ENCODE results near the gene MERTK. TPM values are rescaled to one million over a fixed set of nuclear protein-coding genes. Genes with fewer than 3 reads are reported as not detected.

MERTK gene
- total RNA-seq, 4 donors from 2014 or later, result 13.2 to 47.4 (median 32.3) TPM

GRCh38 chr2:112073875-112074274 lies 175.5 kb downstream of the MERTK start:
- peaks cover 0 to 76% of the 10 kb centered on the region in 2 donors for H3K36me3 ChIP-seq

GRCh38 chr2:112074506-112074905 lies 176.1 kb downstream of the MERTK start:
- no peak overlapping the region for H3K4me3 ChIP-seq
- no peak overlapping the region for H3K27ac ChIP-seq
- H3K27me3 ChIP-seq, result no peaks in the 10 kb centered on the region
- H3K36me3 ChIP-seq, result peaks cover 0 to 76% of the 10 kb centered on the region in 2 donors
- WGBS, 2 donors (ENCODE audit: low coverage in 1 of 2), result 20 to 42% methylated on average over 1 of the region's 1 CpG
- peaks cover 0 to 5% (median 0%) of the 10 kb centered on the region in 3 donors for H3K9me3 ChIP-seq
- TF ChIP-seq POLR2A (IDR thresholded peaks at IDR 0.05), result no peak
- TF ChIP-seq EP300 (IDR thresholded peaks at IDR 0.05), result no peak
- no peak for TF ChIP-seq POLR2AphosphoS5 (IDR thresholded peaks at IDR 0.05)
- TF ChIP-seq CTCF (IDR thresholded peaks at IDR 0.05), result no peak
- peaks cover 0 to 8% (median 0%) of the 10 kb centered on the region in 3 donors for H3K4me1 ChIP-seq
- ATAC-seq, result no peak

More at GRCh38 chr2:112073875-112074274, 175.5 kb downstream of the MERTK start:
- Histone ChIP-seq H3K9me3 (peaks cover 0 to 5% (median 0%) of the 10 kb centered on the region in 3 donors), H3K27ac (no peak overlapping the region), H3K4me3 (no peak overlapping the region), H3K4me1 (peaks cover 0 to 8% (median 0%) of the 10 kb centered on the region in 3 donors), H3K27me3 (no peaks in the 10 kb centered on the region)
- no peak for ATAC-seq
- WGBS, 2 donors (ENCODE audit: low coverage in 1 of 2), result 83 to 93% methylated on average over 2 to 3 of the region's 3 CpGs
- TF ChIP-seq EP300 (IDR thresholded peaks at IDR 0.05) (no peak), CTCF (IDR thresholded peaks at IDR 0.05) (no peak), POLR2A (IDR thresholded peaks at IDR 0.05) (no peak), POLR2AphosphoS5 (IDR thresholded peaks at IDR 0.05) (no peak)

GRCh38 chr2:112075490-112076260 lies 177.3 kb downstream of the MERTK start:
- Histone ChIP-seq H3K9me3 (peaks cover 0 to 5% (median 0%) of the 10 kb centered on the region in 3 donors), H3K36me3 (peaks cover 0 to 73% of the 10 kb centered on the region in 2 donors), H3K27me3 (no peaks in the 10 kb centered on the region), H3K4me1 (peaks cover 0 to 8% (median 0%) of the 10 kb centered on the region in 3 donors), H3K4me3 (no peak overlapping the region), H3K27ac (no peak overlapping the region)
- 65 to 69% methylated on average over 3 to 8 of the region's 8 CpGs for whole genome bisulfite sequencing, 2 donors (ENCODE audit: low coverage in 1 of 2)
- no peak for ATAC-seq
- TF ChIP-seq POLR2A (IDR thresholded peaks at IDR 0.05), result no peak
- TF ChIP-seq POLR2AphosphoS5 (IDR thresholded peaks at IDR 0.05), result no peak
- no peak for TF ChIP-seq CTCF (IDR thresholded peaks at IDR 0.05)
- TF ChIP-seq EP300 (IDR thresholded peaks at IDR 0.05), result no peak

- no peak overlapping the region for H3K27ac ChIP-seq
- H3K9me3 ChIP-seq, result peaks cover 0 to 5% (median 0%) of the 10 kb centered on the region in 3 donors
- no peaks in the 10 kb centered on the region for H3K27me3 ChIP-seq
- H3K4me3 ChIP-seq, result no peak overlapping the region
- TF ChIP-seq CTCF (IDR thresholded peaks at IDR 0.05), result no peak
- peaks cover 0 to 8% (median 0%) of the 10 kb centered on the region in 3 donors for H3K4me1 ChIP-seq
- H3K36me3 ChIP-seq, result peaks cover 0 to 81% of the 10 kb centered on the region in 2 donors
- WGBS, 2 donors (ENCODE audit: low coverage in 1 of 2), result no CpG with 5 or more reads among the region's 1 CpG
- ATAC-seq, result no peak
Measured at GRCh38 chr2:112077814-112078213, 179.4 kb downstream of the MERTK start.

Small RNA genes lying within 50 kb of the gene (small RNA-seq; reads per million reads assigned to genes)
- 0 reads per million in 4 donors for gene RN7SL297P

Other genes starting within 250 kb of the MERTK start
- gene ANAPC1, start 14.4 kb upstream of the MERTK start, total RNA-seq, result 10 to 100 TPM; 28.9 to 57.1 (median 40.0) TPM
- gene TMEM87B, start 156.7 kb downstream of the MERTK start, total RNA-seq, result 10 to 100 TPM; 12.5 to 25.4 (median 22.8) TPM
- gene FBLN7, start 239.8 kb downstream of the MERTK start, total RNA-seq, result 1 to 10 TPM in 3 of 4 donors, not detected in 1; 1.1 to 4.2 (median 1.3) TPM

Data from gastroesophageal sphincter (tissue), 4 donors.